CD4-positive, alpha-beta T cell treated with Interferon alpha-2 for 1 hour (primary cell): Measurements from ENCODE around the gene PTPRN2.
A peak's percentile ranks its signal among the peaks of the same experiment; 100 is the strongest.
"Not testable (repeated sequence)": the region's sequence is repeated elsewhere in the genome, so short reads cannot be mapped to it uniquely, and the experiment has no call there.

Experiments used
- DNase-seq, 2 donors: peaks; one replicate each; pipeline ENCODE4 v3.0.0-alpha.2; 2020 to 2022

The PTPRN2 gene

DNA sequence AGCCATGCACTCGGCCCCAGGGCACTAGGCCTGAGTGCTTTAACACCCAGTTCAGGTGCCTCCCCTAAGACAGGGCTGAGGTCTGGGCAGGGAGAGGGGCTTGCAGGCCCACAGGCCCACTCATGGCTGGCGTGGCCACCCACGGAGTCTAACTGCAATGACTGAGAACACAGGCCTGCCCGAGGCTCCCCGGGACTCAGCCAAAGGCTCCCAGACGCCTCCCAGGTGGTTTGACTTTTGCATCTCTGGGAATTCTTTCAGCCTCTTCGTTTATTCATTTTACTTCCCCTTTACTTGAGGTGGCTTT, 37.3 kb downstream of the PTPRN2 start:
- DNase-seq, result no peak

DNA sequence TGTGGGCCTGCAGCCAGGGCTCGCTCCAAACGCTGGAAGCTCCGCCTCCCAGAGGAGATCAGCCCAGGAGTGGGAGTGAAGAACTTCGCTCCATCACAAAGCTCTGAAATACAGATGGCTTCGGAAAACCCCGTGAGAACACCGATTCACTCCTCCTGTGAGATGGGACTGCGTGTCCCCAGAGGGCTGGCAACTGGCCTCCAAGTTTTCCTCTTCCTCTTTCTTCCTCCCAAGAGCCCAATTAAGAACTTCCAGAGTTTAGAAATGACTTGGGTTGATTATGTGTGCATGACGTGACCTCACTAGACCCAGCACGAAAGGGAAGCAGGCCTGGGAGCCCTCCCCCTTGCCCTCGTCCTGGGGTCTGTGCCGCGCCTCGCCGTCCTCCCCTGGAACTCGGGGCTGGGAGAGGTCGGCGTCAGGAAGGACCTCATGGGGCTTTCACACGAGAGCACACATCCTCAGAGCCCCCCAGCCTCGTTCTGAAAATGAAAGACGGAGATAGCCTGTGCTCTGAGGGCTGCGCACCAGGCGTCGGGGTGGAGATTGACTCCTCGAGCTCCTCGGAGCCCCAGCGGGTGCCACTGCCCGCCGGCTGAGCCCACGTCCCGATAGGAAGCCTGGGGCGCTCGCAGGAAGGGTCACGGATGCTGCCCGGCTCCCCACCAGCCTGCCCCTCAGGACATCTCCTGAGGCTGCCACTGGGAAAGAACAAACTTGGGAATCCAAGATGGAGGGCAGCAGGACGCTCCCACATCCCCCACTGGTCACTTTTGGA, 37.8 kb downstream of the PTPRN2 start:
- no peak for DNase-seq

DNA sequence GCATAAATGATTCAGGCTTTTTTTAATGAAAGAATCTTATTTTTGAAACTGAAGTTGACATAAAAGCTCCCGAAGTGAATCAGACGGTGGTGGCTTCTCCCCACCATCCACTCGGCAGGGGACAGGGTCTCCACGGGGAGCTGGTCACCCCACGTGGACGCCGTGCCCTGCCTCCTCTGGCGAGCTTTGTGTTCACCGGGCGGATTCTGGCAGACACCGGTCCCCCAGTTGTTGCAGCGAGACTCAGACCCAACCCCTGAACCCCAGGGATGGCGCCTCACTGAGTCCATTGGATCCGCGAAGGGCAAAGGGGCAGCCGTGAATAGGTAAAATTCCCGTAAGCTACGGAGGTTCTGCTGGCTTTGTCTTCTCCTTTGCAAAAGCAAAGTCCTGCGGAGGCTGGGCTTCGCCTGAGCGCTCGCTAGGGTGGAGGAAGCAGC, 38.4 kb downstream of the PTPRN2 start:
- DNase-seq, result no peak

DNA sequence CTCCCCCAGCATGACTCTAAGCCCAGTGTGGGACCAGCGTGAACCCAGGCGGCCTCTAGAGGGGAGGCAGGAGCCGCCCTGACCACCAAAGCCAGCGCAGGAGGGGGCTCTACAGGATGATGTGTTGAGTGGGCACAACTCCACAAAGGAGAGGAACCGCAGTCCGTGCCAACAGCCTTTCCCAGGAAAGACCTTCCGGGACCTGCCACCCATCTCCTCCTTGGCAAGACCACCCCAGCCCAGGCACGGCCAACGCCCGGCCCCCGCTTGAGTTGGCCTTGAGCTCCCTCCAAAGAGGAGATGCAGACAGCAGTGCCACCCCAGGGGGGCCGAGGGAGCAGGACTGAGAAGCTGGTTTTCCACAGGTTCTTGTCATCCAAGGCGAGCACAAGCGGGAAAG, 38.9 kb downstream of the PTPRN2 start:
- no peak for DNase-seq

GRCh38 chr7:158547817-158548216, 39.8 kb downstream of the PTPRN2 start:
- no peak for DNase-seq

DNA sequence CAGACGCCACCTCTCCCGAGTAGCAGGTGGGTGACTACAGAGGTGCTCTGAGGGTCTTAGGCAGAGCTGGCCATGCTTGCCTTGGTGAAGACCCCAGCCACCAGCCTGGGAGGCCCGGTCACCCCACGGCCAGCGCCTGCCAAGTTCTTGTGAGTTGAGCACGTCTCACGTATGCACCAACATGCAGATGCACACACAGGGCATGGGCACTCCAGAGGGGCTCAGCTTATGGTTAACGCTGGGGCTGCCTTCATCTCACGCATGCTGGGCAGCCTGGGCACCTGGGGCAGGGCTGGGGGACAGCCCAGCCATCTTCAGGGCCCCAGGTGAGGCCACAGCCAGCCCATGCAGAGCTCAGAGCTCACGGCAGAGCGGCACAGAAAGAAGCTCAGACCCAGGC, 41.0 kb downstream of the PTPRN2 start:
- no peak for DNase-seq

GRCh38 chr7:158546214-158546613, 41.4 kb downstream of the PTPRN2 start:
- no peak for DNase-seq

DNA sequence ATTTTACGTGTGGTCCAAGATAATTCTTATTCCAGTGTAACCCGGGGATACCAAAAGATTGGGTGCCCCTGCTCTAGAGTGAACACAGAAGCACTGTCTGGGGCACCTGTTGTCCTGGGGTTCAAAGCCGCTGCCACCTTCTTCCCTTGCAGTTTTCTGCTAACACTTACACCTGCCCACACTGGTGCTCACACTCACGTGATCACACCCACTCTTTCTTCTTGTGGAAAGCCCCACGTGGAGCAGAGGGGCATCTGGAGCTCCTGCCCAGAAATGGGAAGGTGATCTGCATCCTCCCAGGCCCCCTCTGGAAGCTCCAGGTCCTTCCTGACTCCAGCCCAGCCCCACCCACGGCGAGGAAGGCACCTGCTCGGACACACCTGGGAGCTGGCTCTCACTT, 42.9 kb downstream of the PTPRN2 start:
- DNase-seq, result no peak

DNA sequence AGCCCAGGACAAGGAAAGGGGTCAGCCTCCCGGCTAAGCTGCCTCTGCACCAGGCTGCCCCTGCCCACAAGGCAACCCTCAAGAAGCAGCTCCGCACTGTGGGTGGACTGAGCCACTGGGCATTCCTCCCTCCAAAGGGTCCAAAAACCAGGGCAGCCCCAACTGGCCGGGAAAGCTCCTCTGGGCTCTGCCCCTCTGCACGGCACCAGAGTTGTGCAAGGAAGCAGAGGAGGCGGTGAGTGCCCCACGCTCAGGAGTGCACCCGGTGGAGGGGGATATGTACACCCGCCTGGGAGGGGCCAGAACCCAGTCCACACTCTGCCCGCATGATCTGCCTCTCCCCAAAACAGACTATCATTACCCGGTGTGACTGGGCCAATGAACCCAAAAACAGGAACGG, 43.8 kb downstream of the PTPRN2 start:
- no peak for DNase-seq

DNA sequence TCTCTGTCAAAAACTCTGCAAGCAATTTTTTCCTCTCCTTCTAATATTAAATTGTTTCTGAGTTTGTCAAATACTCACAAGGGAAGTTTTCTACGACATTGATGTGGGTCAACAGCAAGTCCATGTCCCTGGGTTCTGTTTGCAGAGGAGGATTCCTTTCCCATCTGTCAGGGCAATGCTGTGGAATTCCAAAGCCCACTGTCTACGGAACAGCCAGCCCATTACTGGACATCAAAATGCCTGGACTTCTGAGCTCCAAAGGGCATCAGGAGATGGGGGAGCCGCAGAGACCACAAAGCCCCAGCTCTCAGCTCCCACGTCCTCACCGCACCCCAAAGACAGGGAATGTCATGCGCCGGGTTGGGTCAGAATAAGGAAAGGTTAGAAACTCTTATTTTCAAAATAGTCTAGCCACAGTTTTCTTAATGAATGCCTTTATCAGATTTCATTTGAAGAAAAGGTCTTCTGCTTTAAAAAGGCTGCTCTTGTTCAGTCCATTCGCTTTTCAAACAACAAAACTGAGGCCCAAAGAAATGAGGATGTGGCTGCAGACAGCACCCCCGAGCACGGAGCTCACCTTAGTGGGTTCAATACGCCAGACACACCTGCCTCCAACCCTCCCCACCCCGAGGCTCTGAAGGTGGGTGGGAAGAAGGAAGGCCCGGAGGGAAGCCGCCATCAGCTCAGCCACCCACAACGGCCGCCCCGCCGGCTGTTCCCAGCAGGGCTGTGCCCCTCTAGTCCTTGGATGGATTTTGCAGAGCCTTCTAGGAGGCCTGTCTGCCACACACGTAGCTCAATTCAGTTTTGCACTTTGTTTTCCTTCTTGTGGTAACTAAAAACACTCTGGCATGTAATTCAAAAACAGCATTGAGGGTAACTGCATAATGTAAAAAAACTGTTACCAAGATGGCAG, 44.7 kb downstream of the PTPRN2 start:
- no peak for DNase-seq

DNA sequence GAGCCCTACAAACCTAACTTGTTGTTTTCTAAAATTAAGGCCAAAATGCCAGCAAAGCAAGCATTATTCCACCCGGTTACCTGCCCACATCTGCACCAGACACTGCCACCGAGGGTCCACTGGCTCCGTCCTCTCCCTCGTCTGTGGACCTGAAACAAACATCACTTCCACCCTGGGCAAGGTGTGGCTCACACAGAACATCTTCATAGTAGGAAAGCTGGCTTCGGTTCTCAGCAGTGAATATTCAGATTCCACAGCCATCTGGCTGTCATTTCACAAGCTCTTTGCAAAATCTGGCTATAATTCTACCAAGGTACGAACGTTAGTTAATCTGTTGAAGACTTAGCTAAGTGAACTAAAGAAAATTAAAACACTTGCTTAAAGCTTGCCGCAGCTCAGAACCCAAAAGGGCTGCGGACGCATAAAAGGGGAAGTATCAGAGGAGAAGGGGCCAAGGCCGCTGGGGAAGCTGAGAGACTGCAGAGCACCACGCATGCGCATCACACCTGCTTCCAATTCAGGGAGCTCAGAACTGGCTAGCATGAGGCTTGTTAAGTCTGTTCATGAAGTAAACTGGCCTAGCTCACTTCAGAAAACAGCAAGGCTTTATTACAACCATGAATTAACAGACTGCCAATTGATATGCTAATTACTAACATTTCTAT, 46.1 kb downstream of the PTPRN2 start:
- peak; percentile 2 to 56 for DNase-seq

- no peak for DNase-seq
Observed at GRCh38 chr7:158539711-158540146, 47.9 kb downstream of the PTPRN2 start.

DNA sequence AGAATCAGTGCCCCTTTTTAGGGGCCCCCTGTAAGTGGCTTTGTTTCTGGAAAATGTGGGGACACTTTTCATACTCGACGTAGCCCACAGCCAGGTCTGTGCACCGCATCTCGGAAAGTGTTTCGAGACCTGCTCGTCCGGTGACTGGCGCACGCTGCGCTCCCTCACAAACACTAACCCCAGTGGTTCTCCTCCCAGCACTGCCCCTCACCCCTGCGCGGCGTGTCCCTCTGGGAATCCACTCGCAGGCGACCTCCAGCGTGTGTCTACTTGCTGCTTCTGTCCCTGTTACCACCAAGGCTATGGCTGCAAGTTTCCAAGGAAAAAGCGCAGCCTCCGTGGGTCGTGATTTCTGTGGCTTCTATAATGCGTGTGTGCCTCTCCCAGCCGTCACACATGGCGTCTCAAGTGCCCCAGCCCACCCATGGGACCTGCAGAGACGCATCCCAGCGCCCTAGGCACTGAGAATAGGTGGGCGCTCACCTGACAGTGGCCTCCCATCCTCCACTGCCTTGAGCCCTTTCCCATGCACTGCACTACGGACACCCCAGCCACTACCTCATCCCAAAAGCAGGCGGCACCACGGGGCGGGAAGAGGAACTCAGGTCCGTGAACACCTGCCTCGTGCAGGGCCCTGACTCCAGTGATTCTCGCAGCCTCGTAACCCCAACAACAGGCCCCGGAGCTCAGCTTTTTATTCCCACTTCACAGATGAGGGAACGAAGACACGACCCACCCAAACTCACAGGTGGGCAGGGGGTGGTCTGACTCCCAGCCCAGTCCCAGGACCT, 49.3 kb downstream of the PTPRN2 start:
- DNase-seq, result no peak

DNA sequence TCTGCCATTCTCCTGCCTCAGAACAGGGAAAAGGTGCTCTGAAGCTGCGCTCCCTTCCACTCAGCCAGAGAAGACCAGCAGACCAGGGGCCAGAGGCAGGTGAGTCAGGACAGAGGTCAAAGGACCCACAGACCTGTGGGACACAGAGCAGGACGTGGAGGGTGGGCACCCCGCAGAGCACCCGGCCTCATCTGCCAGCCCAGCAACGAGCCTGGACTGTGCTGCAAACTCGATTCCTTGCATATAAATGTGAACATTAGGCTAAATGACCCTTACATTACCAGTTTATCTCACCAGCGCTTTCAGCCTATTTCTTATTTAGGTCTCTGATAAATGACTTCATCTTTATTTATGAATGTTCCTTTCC, 50.1 kb downstream of the PTPRN2 start:
- DNase-seq, result no peak

DNA sequence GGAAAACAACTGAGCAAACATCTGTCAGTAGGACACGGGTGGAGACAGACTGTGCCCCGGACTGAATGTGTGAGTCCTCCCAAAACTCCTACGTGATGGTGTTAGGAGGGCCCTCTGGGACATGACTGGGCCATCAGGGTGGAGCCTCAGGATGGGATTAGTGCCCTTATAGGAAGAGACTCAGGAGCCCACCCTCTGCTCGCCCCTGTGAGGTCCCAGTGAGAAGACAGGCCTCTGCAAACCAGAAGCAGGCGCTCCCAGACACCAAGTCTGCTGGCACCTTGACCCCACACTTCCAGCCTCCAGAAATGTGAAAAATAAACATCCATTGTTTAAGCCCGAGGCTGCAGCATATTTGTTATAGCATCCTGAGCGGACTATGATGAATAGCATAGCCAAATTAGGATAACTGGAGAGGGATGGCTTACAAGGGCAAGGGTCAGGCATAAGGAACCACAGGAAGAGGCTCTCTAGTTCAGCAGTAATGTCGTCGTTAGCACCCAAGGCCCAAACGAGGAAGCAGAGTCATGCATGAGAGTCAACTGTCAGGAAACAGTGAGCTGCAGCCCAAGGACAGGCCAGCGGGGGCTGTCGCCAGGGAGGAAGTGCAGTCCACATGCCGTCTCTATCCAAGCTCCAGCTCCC, 50.6 kb downstream of the PTPRN2 start:
- no peak for DNase-seq

DNA sequence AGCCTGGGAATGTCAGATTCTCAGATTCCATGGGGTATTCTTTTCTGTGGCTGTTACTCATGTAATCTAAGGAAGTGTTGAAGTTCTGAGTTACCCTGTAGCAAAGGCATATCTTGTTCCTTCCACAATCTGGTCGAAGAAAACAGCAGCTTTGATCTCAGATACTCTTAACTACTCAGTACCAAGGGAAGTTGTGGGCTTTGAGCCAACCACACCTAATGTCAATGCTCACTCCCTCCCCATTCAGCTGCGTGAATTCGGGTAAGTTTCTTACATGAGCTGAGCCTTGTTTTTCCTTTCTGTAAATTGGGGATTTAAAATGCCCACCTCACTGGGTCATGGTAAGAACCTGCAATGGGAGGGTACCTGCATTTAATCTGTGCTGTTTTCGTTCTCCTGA, 52.5 kb downstream of the PTPRN2 start:
- no peak for DNase-seq

- DNase-seq, result no peak
Observed at GRCh38 chr7:158534598-158534997, 53.0 kb downstream of the PTPRN2 start.

DNA sequence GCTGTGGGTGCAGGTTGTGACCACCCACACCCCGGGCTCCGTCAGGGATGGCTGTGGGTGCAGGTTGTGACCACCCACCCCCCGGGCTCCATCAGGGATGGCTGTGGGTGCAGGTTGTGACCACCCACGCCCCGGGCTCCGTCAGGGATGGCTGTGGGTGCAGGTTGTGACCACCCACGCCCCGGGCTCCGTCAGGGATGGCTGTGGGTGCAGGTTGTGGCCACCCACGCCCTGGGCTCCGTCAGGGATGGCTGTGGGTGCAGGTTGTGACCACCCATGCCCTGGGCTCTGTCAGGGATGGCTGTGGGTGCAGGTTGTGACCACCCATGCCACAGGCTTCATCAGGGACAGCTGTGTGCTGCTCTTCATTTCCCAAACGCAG, 53.5 kb downstream of the PTPRN2 start:
- not testable (repeated sequence) for DNase-seq

DNA sequence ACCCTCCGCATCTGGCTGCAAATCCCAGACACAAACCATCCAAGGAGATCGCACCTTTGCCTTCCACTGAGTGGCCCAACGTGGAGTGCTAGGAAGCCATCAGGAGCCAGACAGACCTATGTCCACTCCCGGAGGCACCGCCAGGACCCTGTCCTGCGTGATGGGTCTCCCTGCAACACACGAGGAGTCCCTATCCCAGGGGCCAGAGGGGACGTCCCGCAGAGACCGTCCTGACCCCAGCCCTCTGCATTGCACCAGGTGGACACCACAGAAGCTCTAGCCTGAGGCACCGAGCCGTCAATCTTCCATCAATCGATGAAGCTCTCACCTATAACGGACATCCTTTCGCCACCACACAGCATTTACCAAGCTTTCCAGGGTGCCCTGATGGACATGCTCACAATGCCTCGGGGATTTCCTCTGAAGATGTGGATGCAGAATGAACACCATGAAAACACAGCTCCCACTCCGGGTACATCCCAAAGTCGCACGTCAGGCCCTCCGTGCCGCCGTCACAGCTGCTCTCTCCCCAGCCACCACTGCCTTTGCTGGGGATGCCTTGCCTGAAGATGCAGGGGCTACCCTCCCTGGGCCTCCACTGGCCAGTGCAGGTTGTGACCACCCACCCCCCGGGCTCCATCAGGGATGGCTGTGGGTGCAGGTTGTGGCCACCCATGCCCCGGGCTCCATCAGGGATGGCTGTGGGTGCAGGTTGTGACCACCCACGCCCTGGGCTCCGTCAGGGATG, 54.1 kb downstream of the PTPRN2 start:
- DNase-seq, result no peak

DNA sequence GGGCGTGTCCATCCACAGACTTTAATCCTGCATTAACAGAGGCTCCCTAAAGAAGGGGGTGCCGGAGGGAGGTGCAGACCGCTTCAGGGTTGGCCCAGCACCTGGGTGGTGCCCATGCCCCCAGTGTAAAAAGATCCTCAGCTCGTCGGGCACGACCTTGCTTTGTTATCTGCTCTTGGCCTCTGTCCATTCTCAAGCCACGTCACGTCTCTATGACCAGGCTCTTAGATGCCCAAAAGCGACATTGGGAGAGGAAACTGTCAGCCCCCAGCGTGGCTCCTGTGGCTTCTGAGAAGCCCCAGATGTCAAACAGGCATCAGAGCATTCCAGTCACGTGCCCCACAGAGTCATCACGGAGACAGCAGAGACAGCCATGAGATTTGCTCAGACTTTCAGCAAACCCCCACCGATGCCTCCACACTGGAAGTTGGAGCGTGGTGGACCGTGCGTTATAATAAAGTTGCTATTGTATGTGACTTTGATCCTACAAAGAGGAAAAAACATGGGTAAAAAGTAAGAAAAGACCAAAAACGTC, 55.5 kb downstream of the PTPRN2 start:
- DNase-seq, result no peak

DNA sequence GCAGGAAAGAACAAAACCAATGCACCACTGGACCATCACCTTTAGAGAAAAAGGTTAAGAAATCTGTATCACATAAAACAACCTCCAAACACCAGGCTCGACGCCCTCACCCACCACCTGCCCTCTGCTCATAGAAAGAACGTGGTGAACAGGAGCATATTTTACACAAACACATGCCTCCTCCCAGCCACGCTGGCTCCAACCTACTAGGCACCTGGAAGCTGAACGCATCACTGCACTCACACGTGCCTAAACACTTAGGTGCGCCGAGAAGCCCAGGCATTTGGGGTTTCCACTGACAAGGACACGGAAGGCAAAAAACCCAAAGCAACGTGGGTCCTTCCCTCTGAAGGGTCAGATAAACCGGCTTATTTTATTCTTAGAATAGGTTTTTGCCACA, 56.0 kb downstream of the PTPRN2 start:
- DNase-seq, result no peak
